HCT116 (cell line): ENCODE data around the gene SNW1. TPM values are rescaled to one million over a fixed set of nuclear protein-coding genes. Genes with fewer than 3 reads are reported as not detected.

ENCODE experiments used
- ATAC-seq: fragments of 200-7000 bp; cut with Tn5 transposase; 2 replicates; pipeline ENCODE4 v1.9.1; 2020; ENCODE audit warnings: mild to moderate bottlenecking, moderate library complexity
- BruUV-seq: library from RNA; stranded (reverse); fragments of 400-500 nt; replicated peaks from 2 replicates; lab custom pipeline; 2021; lab: Mats Ljungman, UMichigan
- CTCF ChIA-PET: fragments of 300-600 bp; sonication (Branson Sonifier 250); formaldehyde crosslinking; loops from one replicate; lab custom pipeline; 2021; ENCODE audit warnings: antibody characterized with exemption; lab: Charles Lee
- POLR2A ChIA-PET: fragments of 300-600, 350-600 bp; sonication (Branson Sonifier 250); formaldehyde crosslinking; loops from one replicate; lab custom pipeline; 2021; ENCODE audit warnings: antibody characterized with exemption; lab: Charles Lee
- RAD21 ChIA-PET, 2 experiments: fragments of 300-600 bp; sonication (Branson Sonifier 250); formaldehyde crosslinking; loops; one replicate each; lab custom pipeline; 2023; ENCODE audit warnings: low total read pairs in 2 of 2; ENCODE audit not compliant: uncharacterized antibody in 2 of 2, unreplicated experiment in 2 of 2, low non-redundant PET in 1 of 2; lab: Charles Lee
- DNase-seq: peaks from one replicate; pipeline ENCODE4 v3.0.0-alpha.2; 2010; ENCODE audit warnings: low read depth, low spot score
- H2AFZ ChIP-seq: fragments of 200-600 bp; shearing (Covaris generic), sonication (generic); 2 replicates; pipeline ENCODE4 v1.6.1; 2017; ENCODE audit warnings: low read depth, mixed run types, mixed read lengths, antibody characterized with exemption, low read length; ENCODE audit not compliant: poor library complexity, severe bottlenecking
- H3K27ac ChIP-seq: 2 replicates; pipeline ENCODE4 v1.5.1; 2012; ENCODE audit warnings: low read depth, low read length
- H3K27me3 ChIP-seq: fragments of 200-600 bp; sonication (generic); 2 replicates; pipeline ENCODE4 v1.6.1; 2016; ENCODE audit warnings: mixed run types, low read length, mixed read lengths; ENCODE audit not compliant: insufficient read depth
- H3K36me3 ChIP-seq, 2 experiments: fragments of 200-500 bp in 1 of 2; fragments of 200-600 bp in 1 of 2; sonication (Bioruptor generic) in 1 of 2; sonication (generic) in 1 of 2; 2 replicates each; pipeline versions ENCODE4 v1.5.1 to v1.6.1; 2014 to 2016; ENCODE audit warnings: low read length in 2 of 2, inconsistent platforms in 1 of 2, mixed read lengths in 1 of 2, mixed run types in 1 of 2; ENCODE audit not compliant: insufficient read depth in 2 of 2, control insufficient read depth in 1 of 2
- H3K4me1 ChIP-seq, 2 experiments: fragments of 200-600 bp in 1 of 2; sonication (generic) in 1 of 2; 2 replicates each; pipeline versions ENCODE4 v1.5.1 to v1.6.1; 2012 to 2017; ENCODE audit warnings: low read length in 2 of 2, inconsistent platforms in 1 of 2, mild to moderate bottlenecking in 1 of 2, mixed read lengths in 1 of 2, mixed run types in 1 of 2, moderate library complexity in 1 of 2; ENCODE audit not compliant: insufficient read depth in 2 of 2, control insufficient read depth in 1 of 2
- H3K4me2 ChIP-seq: fragments of 200-600 bp; sonication (generic); 2 replicates; pipeline ENCODE4 v1.6.1; 2017; ENCODE audit warnings: mixed run types, low read length, mixed read lengths
- H3K4me3 ChIP-seq, 2 experiments: fragments of 200-600 bp in 1 of 2; sonication (generic) in 1 of 2; replicated peaks in 1 of 2; 2 replicates each; pipeline ENCODE4 v1.5.1; 2011 to 2016; ENCODE audit warnings: low read length in 2 of 2, control low read depth in 1 of 2, low read depth in 1 of 2, mild to moderate bottlenecking in 1 of 2, mixed read lengths in 1 of 2, mixed run types in 1 of 2
- H3K79me2 ChIP-seq: fragments of 200-600 bp; sonication (generic); 2 replicates; pipeline ENCODE4 v1.6.1; 2017; ENCODE audit warnings: mild to moderate bottlenecking, mixed run types, low read length, moderate library complexity, mixed read lengths; ENCODE audit not compliant: insufficient read depth
- H3K9ac ChIP-seq: fragments of 200-600 bp; sonication (generic); 2 replicates; pipeline ENCODE4 v1.6.1; 2016; ENCODE audit warnings: low read length, mixed read lengths
- H3K9me2 ChIP-seq: fragments of 200-600 bp; sonication (generic), shearing (Covaris generic); 2 replicates; pipeline ENCODE4 v1.6.1; 2017; ENCODE audit warnings: mixed run types, mild to moderate bottlenecking, moderate library complexity; ENCODE audit not compliant: insufficient read depth
- H3K9me3 ChIP-seq, 2 experiments: fragments of 200-500 bp in 1 of 2; fragments of 200-600 bp in 1 of 2; sonication (Bioruptor generic) in 1 of 2; sonication (generic) in 1 of 2; 2 replicates each; pipeline ENCODE4 v1.6.1; 2014 to 2017; ENCODE audit warnings: low read length in 2 of 2, mixed read lengths in 2 of 2, inconsistent platforms in 1 of 2, low read depth in 1 of 2, mild to moderate bottlenecking in 1 of 2, mixed run types in 1 of 2, moderate library complexity in 1 of 2; ENCODE audit not compliant: control insufficient read depth in 1 of 2, insufficient read depth in 1 of 2
- H4K20me1 ChIP-seq: fragments of 200-600 bp; sonication (generic), shearing (Covaris generic); 2 replicates; pipeline ENCODE4 v1.6.1; 2017; ENCODE audit warnings: mixed run types, mild to moderate bottlenecking, moderate library complexity; ENCODE audit not compliant: insufficient read depth
- CEBPB ChIP-seq: IDR thresholded peaks from 2 replicates; pipeline ENCODE4 v1.6.1; 2012; ENCODE audit warnings: low read depth
- EGR1 ChIP-seq: IDR thresholded peaks from 2 replicates; pipeline ENCODE4 v1.6.1; 2012; ENCODE audit warnings: low read depth
- EZH2 ChIP-seq: fragments of 200-600 bp; sonication (generic); IDR thresholded peaks from 2 replicates; pipeline ENCODE4 v1.6.1; 2017; ENCODE audit warnings: antibody characterized with exemption, mixed run types
- JUND ChIP-seq: IDR thresholded peaks from 2 replicates; pipeline ENCODE4 v1.6.1; 2012
- POLR2A ChIP-seq: IDR thresholded peaks from 2 replicates; pipeline ENCODE4 v1.7.0; 2011; ENCODE audit warnings: borderline replicate concordance; ENCODE audit not compliant: insufficient read depth, insufficient read length; ENCODE audit errors: extremely low read depth
- RAD21 ChIP-seq: IDR thresholded peaks from 2 replicates; pipeline ENCODE4 v1.6.1; 2012; ENCODE audit warnings: low read depth, mild to moderate bottlenecking
- SP1 ChIP-seq: IDR thresholded peaks from 2 replicates; pipeline ENCODE4 v1.6.1; 2012; ENCODE audit warnings: low read depth
- TCF7L2 ChIP-seq: IDR thresholded peaks from 2 replicates; pipeline ENCODE4 v1.7.0; 2011; ENCODE audit warnings: borderline replicate concordance, inconsistent platforms; ENCODE audit not compliant: insufficient read depth, insufficient read length; ENCODE audit errors: extremely low read depth
- YY1 ChIP-seq: IDR thresholded peaks from 2 replicates; pipeline ENCODE4 v1.6.1; 2011; ENCODE audit warnings: low read length, low read depth, moderate library complexity, mild to moderate bottlenecking; ENCODE audit not compliant: insufficient replicate concordance; ENCODE audit errors: extremely low read depth
- ZFX ChIP-seq: fragments of 450-650 bp; IDR thresholded peaks from 2 replicates; pipeline ENCODE4 v1.6.1; 2017
- intact Hi-C: fragments of 100-400 bp; cut with micrococcal nuclease; formaldehyde crosslinking; loops from 2 replicates; pipeline ENCODE4 v1.10.0; 2022
- total RNA-seq: library from RNA; stranded (reverse); gene quantifications from one replicate; pipeline ENCODE4 v1.2.1, GENCODE V29; 2021; ENCODE audit not compliant: unreplicated experiment
- TF ChIP-seq, protein P1 (sequence below): IDR thresholded peaks from 2 replicates; pipeline ENCODE4 v1.6.1; 2012
- TF ChIP-seq, protein P2 (sequence below): IDR thresholded peaks from 2 replicates; pipeline ENCODE4 v1.6.1; 2011; ENCODE audit warnings: mild to moderate bottlenecking, low read length, moderate library complexity; ENCODE audit not compliant: insufficient replicate concordance; ENCODE audit errors: extremely low read depth
- TF ChIP-seq, protein P3 (sequence below): IDR thresholded peaks from 2 replicates; pipeline ENCODE4 v1.6.1; 2012; ENCODE audit warnings: low read depth
- TF ChIP-seq, protein P4 (sequence below): IDR thresholded peaks from 2 replicates; pipeline ENCODE4 v1.6.1; 2012

The SNW1 gene
- total RNA-seq, 1 experiment from 2014 or later = 102 TPM

DNA sequence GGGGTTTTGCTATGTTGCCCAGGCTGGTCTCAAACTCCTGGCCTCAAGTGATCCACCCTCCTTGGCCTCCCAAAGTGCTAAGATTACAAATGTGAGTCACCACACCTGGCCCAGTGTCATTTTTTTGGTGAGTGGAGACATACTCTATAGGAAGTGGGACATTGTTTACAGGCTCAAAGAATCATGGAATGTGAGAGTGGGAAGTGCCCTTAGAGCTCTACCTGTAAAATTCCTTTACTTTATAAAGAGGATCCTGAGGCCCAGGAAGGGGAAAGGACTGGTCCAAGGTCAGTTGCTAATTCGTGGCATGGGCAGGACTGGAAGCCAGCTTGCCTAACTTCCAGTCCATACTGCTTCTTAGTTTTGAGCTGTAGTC lies 30.3 kb upstream of the SNW1 start:
- no TSS peak for BruUV-seq

DNA sequence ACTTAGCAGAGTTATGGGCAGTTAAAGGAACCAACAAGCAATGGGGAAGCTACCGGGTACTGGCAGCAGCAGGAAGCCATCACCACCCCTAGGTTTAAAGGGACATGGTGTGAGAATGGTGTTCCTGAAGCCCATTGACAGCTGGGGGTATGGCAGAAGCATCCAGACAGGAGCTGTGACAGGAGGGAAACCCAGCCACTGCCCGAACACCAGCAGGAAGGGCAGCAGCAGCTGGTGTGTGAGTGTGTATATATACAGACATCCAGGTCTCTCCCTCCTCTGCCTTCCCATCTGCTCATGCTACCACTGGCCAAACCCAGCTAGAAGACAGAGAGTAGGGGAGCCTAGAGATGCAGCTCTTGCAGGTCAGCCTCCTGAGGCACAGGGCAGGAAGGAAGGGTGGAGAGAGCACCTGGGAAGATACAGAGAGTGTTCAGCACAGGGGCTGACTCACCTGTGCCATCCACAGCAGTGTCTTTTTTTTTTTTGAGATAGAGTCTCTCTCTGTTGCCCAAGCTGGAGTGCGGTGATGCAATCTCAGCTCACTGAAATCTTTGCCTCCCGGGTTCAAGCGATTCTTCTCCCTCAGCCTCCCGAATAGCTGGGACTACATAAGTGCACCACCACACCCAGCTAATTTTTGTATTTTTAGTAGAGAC lies 29.7 kb upstream of the SNW1 start:
- peaks cover 0 to 15% of the 10 kb centered on the region in 2 experiments; a peak in 3 of 4 replicates for H3K4me1 ChIP-seq
- no peak overlapping the region for H3K9ac ChIP-seq
- H3K27me3 ChIP-seq = no peaks in the 10 kb centered on the region
- H3K9me2 ChIP-seq = no peaks in the 10 kb centered on the region
- no peak overlapping the region for H3K27ac ChIP-seq
- no peaks in the 10 kb centered on the region for H3K9me3 ChIP-seq
- no peak overlapping the region for H2AFZ ChIP-seq
- ChIA-PET POLR2A (interaction anchor here (1.0 to 1.6 kb wide), 2 partner anchors 9 to 10 kb away, joined by 3 to 4 read pairs; partner anchors contain the start of gene ADCK1), CTCF (no interaction called here), RAD21 (no interaction called here)
- DNase-seq = no peak
- ATAC-seq = no peak
- no peak overlapping the region for H3K4me2 ChIP-seq
- H3K4me3 ChIP-seq = no peak overlapping the region
- BruUV-seq = no TSS peak
- intact Hi-C loops = no loop called here
- H4K20me1 ChIP-seq = no peaks in the 10 kb centered on the region
- no peaks in the 10 kb centered on the region for H3K79me2 ChIP-seq
- H3K36me3 ChIP-seq = no peaks in the 10 kb centered on the region
- TF ChIP-seq EGR1 (no peak), CEBPB (no peak), RAD21 (no peak), TCF7L2 (no peak), ZFX (no peak), POLR2A (no peak), JUND (no peak), SP1 (no peak), EZH2 (no peak), YY1 (no peak)
- TF ChIP-seq, protein P1, sequence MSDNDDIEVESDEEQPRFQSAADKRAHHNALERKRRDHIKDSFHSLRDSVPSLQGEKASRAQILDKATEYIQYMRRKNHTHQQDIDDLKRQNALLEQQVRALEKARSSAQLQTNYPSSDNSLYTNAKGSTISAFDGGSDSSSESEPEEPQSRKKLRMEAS = no peak
- TF ChIP-seq, protein P2, sequence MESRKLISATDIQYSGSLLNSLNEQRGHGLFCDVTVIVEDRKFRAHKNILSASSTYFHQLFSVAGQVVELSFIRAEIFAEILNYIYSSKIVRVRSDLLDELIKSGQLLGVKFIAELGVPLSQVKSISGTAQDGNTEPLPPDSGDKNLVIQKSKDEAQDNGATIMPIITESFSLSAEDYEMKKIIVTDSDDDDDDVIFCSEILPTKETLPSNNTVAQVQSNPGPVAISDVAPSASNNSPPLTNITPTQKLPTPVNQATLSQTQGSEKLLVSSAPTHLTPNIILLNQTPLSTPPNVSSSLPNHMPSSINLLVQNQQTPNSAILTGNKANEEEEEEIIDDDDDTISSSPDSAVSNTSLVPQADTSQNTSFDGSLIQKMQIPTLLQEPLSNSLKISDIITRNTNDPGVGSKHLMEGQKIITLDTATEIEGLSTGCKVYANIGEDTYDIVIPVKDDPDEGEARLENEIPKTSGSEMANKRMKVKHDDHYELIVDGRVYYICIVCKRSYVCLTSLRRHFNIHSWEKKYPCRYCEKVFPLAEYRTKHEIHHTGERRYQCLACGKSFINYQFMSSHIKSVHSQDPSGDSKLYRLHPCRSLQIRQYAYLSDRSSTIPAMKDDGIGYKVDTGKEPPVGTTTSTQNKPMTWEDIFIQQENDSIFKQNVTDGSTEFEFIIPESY = no peak
- TF ChIP-seq, protein P3, sequence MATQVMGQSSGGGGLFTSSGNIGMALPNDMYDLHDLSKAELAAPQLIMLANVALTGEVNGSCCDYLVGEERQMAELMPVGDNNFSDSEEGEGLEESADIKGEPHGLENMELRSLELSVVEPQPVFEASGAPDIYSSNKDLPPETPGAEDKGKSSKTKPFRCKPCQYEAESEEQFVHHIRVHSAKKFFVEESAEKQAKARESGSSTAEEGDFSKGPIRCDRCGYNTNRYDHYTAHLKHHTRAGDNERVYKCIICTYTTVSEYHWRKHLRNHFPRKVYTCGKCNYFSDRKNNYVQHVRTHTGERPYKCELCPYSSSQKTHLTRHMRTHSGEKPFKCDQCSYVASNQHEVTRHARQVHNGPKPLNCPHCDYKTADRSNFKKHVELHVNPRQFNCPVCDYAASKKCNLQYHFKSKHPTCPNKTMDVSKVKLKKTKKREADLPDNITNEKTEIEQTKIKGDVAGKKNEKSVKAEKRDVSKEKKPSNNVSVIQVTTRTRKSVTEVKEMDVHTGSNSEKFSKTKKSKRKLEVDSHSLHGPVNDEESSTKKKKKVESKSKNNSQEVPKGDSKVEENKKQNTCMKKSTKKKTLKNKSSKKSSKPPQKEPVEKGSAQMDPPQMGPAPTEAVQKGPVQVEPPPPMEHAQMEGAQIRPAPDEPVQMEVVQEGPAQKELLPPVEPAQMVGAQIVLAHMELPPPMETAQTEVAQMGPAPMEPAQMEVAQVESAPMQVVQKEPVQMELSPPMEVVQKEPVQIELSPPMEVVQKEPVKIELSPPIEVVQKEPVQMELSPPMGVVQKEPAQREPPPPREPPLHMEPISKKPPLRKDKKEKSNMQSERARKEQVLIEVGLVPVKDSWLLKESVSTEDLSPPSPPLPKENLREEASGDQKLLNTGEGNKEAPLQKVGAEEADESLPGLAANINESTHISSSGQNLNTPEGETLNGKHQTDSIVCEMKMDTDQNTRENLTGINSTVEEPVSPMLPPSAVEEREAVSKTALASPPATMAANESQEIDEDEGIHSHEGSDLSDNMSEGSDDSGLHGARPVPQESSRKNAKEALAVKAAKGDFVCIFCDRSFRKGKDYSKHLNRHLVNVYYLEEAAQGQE = no peak
- TF ChIP-seq, protein P4, sequence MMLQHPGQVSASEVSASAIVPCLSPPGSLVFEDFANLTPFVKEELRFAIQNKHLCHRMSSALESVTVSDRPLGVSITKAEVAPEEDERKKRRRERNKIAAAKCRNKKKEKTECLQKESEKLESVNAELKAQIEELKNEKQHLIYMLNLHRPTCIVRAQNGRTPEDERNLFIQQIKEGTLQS = no peak

More for the DNA sequence above, 30.3 kb upstream of the SNW1 start:
- ATAC-seq (0 out of 2 replicates have a peak, but pooled peaks have one; percentile 27), DNase-seq (no peak)
- H3K9me2 ChIP-seq = no peaks in the 10 kb centered on the region
- no peaks in the 10 kb centered on the region for H3K36me3 ChIP-seq
- peak overlapping the region; percentile 2; the same call in 1 of the 2 replicates for H3K4me2 ChIP-seq
- CTCF ChIA-PET = no interaction called here
- no peak for TF ChIP-seq SP1
- no peak overlapping the region for H3K27ac ChIP-seq
- H3K27me3 ChIP-seq = no peaks in the 10 kb centered on the region
- no peak overlapping the region for H3K9ac ChIP-seq
- intact Hi-C loops = no loop called here
- H3K4me1 ChIP-seq = peaks cover 5 to 20% of the 10 kb centered on the region in 2 experiments
- no peaks in the 10 kb centered on the region for H4K20me1 ChIP-seq
- no peaks in the 10 kb centered on the region for H3K9me3 ChIP-seq
- H3K4me3 ChIP-seq = no peak overlapping the region
- no peaks in the 10 kb centered on the region for H3K79me2 ChIP-seq
- RAD21 ChIA-PET = no interaction called here
- H2AFZ ChIP-seq = no peak overlapping the region
- POLR2A ChIA-PET = interaction anchor here (1.0 to 1.6 kb wide), 2 partner anchors 8 to 10 kb away, joined by 3 to 4 read pairs; partner anchors contain the start of gene ADCK1
